HepG2 (cell line): Measurements from ENCODE around the gene RIOK3. TPM values are rescaled to one million over a fixed set of nuclear protein-coding genes. Genes with fewer than 3 reads are reported as not detected.

Source experiments
- AGO2 ChIP-seq: fragments of 200-400 bp; formaldehyde crosslinking; optimal IDR thresholded peaks from 2 replicates; pipeline ENCODE3; 2017; ENCODE audit warnings: mild to moderate bottlenecking, low read depth, low read length, moderate library complexity
- ATF1 ChIP-seq: IDR thresholded peaks from 2 replicates; pipeline ENCODE4 v1.6.1; 2016; ENCODE audit warnings: mild to moderate bottlenecking, control low read depth
- CEBPB ChIP-seq: IDR thresholded peaks from 2 replicates; pipeline ENCODE4 v1.6.1; 2011; ENCODE audit warnings: low read depth, low read length, improper control_type of control experiment, borderline replicate concordance
- CEBPG ChIP-seq: IDR thresholded peaks from 2 replicates; pipeline ENCODE4 v1.6.1; 2016
- ETS1 ChIP-seq: sonication (generic); formaldehyde crosslinking; IDR thresholded peaks from 2 replicates; pipeline ENCODE4 v1.4.0; 2020; ENCODE audit warnings: missing genetic modification reagents
- GABPB1 ChIP-seq: IDR thresholded peaks from 2 replicates; pipeline ENCODE4 v1.6.1; 2016; ENCODE audit warnings: mild to moderate bottlenecking, missing genetic modification reagents, moderate library complexity, missing compliant biosample characterization
- IKZF5 ChIP-seq: IDR thresholded peaks from 2 replicates; pipeline ENCODE4 v1.6.1; 2018; ENCODE audit warnings: missing genetic modification reagents, mild to moderate bottlenecking, missing compliant biosample characterization
- JARID2 ChIP-seq: sonication (generic); formaldehyde crosslinking; IDR thresholded peaks from 2 replicates; pipeline ENCODE4 v1.8.1; 2023; ENCODE audit warnings: missing genetic modification reagents, inconsistent platforms; ENCODE audit not compliant: insufficient replicate concordance
- KDM4B ChIP-seq: sonication (generic); formaldehyde crosslinking; IDR thresholded peaks from 2 replicates; pipeline ENCODE4 v1.4.0; 2020; ENCODE audit warnings: missing genetic modification reagents
- NAIF1 ChIP-seq: sonication (generic); formaldehyde crosslinking; IDR thresholded peaks from 2 replicates; pipeline ENCODE4 v1.5.0; 2020; ENCODE audit warnings: mild to moderate bottlenecking, missing genetic modification reagents, borderline replicate concordance
- PHF8 ChIP-seq: sonication (generic); formaldehyde crosslinking; IDR thresholded peaks from 2 replicates; pipeline ENCODE4 v1.5.0; 2020; ENCODE audit warnings: missing genetic modification reagents
- RERE ChIP-seq: IDR thresholded peaks from 2 replicates; pipeline ENCODE4 v1.6.1; 2016; ENCODE audit warnings: low read depth, missing genetic modification reagents, missing compliant biosample characterization
- U2AF2 ChIP-seq: fragments of 200-400 bp; formaldehyde crosslinking; IDR thresholded peaks from 2 replicates; pipeline ENCODE4 v1.6.1; 2017; ENCODE audit warnings: low read depth, mild to moderate bottlenecking, low read length
- ZBTB8A ChIP-seq: sonication (generic); formaldehyde crosslinking; IDR thresholded peaks from 2 replicates; pipeline ENCODE4 v1.4.0; 2020; ENCODE audit warnings: mild to moderate bottlenecking, low read depth, missing genetic modification reagents, borderline replicate concordance
- ZHX1 ChIP-seq: sonication (generic); formaldehyde crosslinking; IDR thresholded peaks from 2 replicates; pipeline ENCODE4 v1.8.1; 2022; ENCODE audit warnings: low read depth, mild to moderate bottlenecking, missing genetic modification reagents
- ZNF660 ChIP-seq: sonication (generic); formaldehyde crosslinking; IDR thresholded peaks from 2 replicates; pipeline ENCODE4 v1.5.1; 2020; ENCODE audit warnings: mild to moderate bottlenecking, low read depth, missing genetic modification reagents, borderline replicate concordance
- polyA plus RNA-seq, 8 experiments: library from polyadenylated mRNA; depleted of rRNA in 3 of 8; stranded (reverse) in 7 of 8; unstranded in 1 of 8; fragments of >200 nt; fragmentation: Illumina TruSeq in 4 of 8; extraction: Trizol in 4 of 8; gene quantifications; 2 replicates each; pipeline versions ENCODE4 v1.2.1 to v1.2.3, GENCODE V29; 2011 to 2016; ENCODE audit warnings: low read depth in 4 of 8, missing spikeins in 1 of 8, mixed read lengths in 1 of 8; ENCODE audit not compliant: insufficient read depth in 1 of 8
- total RNA-seq, 5 experiments: library from RNA; depleted of rRNA; stranded (reverse); fragments of >200 nt; fragmentation: Illumina TruSeq; extraction: Trizol; gene quantifications; 2 replicates each; pipeline ENCODE4 v1.2.3, GENCODE V29; 2016; ENCODE audit warnings: low read depth in 1 of 5

The RIOK3 gene
- total and polyA plus RNA-seq, 2 of the 13 experiments (the other 11 are each of a cell fraction or from before 2014, with no cell fraction given), result 26.7 to 36.0 TPM

- TF ChIP-seq ETS1 (CRISPR knock-in tag) (no peak), ZHX1 (CRISPR knock-in tag) (no peak), RERE (CRISPR knock-in tag) (no peak), U2AF2 (no peak), ATF1 (CRISPR knock-in tag) (no peak), ZNF660 (CRISPR knock-in tag) (no peak), NAIF1 (CRISPR knock-in tag) (no peak), KDM4B (CRISPR knock-in tag) (no peak), ZBTB8A (CRISPR knock-in tag) (no peak), PHF8 (CRISPR knock-in tag) (no peak; the same call in 1 of the 2 replicates), IKZF5 (CRISPR knock-in tag) (peak; percentile 69; the same call in 1 of the 2 replicates), CEBPB (no peak), GABPB1 (CRISPR knock-in tag) (no peak), JARID2 (no peak), AGO2 (no peak), CEBPG (0 out of 2 replicates have a peak, but pooled peaks have one; percentile 7)
Measured at GRCh38 chr18:23515911-23516546, 62.9 kb downstream of the RIOK3 start (continued).
